Hepatocyte (in vitro differentiated cells): Measurements from ENCODE around the gene BCOR. TPM values are rescaled to one million over a fixed set of nuclear protein-coding genes. Genes with fewer than 3 reads are reported as not detected.
A peak's percentile ranks its signal among the peaks of the same experiment; 100 is the strongest.

ENCODE experiments used
- DNase-seq: peaks from one replicate; pipeline ENCODE4 v3.0.0-alpha.2; 2016; ENCODE audit warnings: low spot score
- H2AFZ ChIP-seq: fragments of 200-600 bp; sonication (generic); 2 replicates; pipeline ENCODE4 v1.6.0; 2016; ENCODE audit warnings: antibody characterized with exemption, mild to moderate bottlenecking
- H3K27ac ChIP-seq: fragments of 200-600 bp; sonication (generic); 2 replicates; pipeline ENCODE4 v1.5.1; 2016; ENCODE audit warnings: mild to moderate bottlenecking
- H3K27me3 ChIP-seq: fragments of 200-600 bp; sonication (generic); 2 replicates; pipeline ENCODE4 v1.6.1; 2016
- H3K36me3 ChIP-seq: fragments of 200-600 bp; sonication (generic); replicated peaks from 2 replicates; pipeline ENCODE4 v1.5.1; 2016; ENCODE audit warnings: low read depth; ENCODE audit not compliant: insufficient read depth
- H3K4me1 ChIP-seq: fragments of 200-600 bp; sonication (generic); 2 replicates; pipeline ENCODE4 v1.5.1; 2016; ENCODE audit warnings: mild to moderate bottlenecking, moderate library complexity; ENCODE audit not compliant: insufficient read depth
- H3K4me2 ChIP-seq: fragments of 200-600 bp; sonication (generic); 2 replicates; pipeline ENCODE4 v1.6.0; 2016
- H3K4me3 ChIP-seq: fragments of 200-600 bp; sonication (generic); 2 replicates; pipeline ENCODE4 v1.5.1; 2016; ENCODE audit warnings: mild to moderate bottlenecking
- H3K79me2 ChIP-seq: fragments of 200-600 bp; sonication (generic); 2 replicates; pipeline ENCODE4 v1.6.0; 2017; ENCODE audit warnings: mild to moderate bottlenecking
- H3K9me2 ChIP-seq: fragments of 200-600 bp; sonication (generic); replicated peaks from 2 replicates; pipeline ENCODE4 v1.6.0; 2017; ENCODE audit warnings: mild to moderate bottlenecking; ENCODE audit not compliant: insufficient read depth
- H3K9me3 ChIP-seq: fragments of 200-600 bp; sonication (generic); 2 replicates; pipeline ENCODE4 v1.5.1; 2016; ENCODE audit warnings: low read depth, mild to moderate bottlenecking
- H4K20me1 ChIP-seq: fragments of 200-600 bp; sonication (generic); 2 replicates; pipeline ENCODE4 v1.6.0; 2016; ENCODE audit warnings: mild to moderate bottlenecking; ENCODE audit not compliant: insufficient read depth, poor library complexity, severe bottlenecking
- CTCF ChIP-seq: fragments of 200-600 bp; sonication (generic); IDR thresholded peaks from 2 replicates; pipeline ENCODE4 v1.5.1; 2016; ENCODE audit warnings: antibody characterized with exemption, mild to moderate bottlenecking; ENCODE audit not compliant: poor library complexity
- EZH2 ChIP-seq: fragments of 200-600 bp; sonication (generic); IDR thresholded peaks from 2 replicates; pipeline ENCODE4 v1.6.1; 2016; ENCODE audit warnings: antibody characterized with exemption, mild to moderate bottlenecking, borderline replicate concordance
- EZH2phosphoT487 ChIP-seq: fragments of 200-600 bp; sonication (generic); IDR thresholded peaks from one replicate; pipeline ENCODE4 v1.6.1; 2018; ENCODE audit warnings: antibody characterized with exemption, mild to moderate bottlenecking, low read depth, moderate library complexity; ENCODE audit not compliant: unreplicated experiment, severe bottlenecking
- WGBS: methylation state at CpG from one replicate; pipeline ENCODE4 v1.1.6; 2016; ENCODE audit warnings: low lambda C conversion rate; ENCODE audit errors: missing lambda C conversion rate; 5-methylcytosine and 5-hydroxymethylcytosine counted together
- polyA plus RNA-seq: library from polyadenylated mRNA; unstranded; fragments of >200 nt; fragmentation: Nextera tagmentation; extraction: Ambion mirVana; gene quantifications from 2 replicates; pipeline ENCODE4 v1.2.1, GENCODE V29; 2016
- total RNA-seq: library from RNA; depleted of rRNA; stranded (reverse); fragments of >200 nt; gene quantifications from 2 replicates; pipeline ENCODE4 v1.2.3, GENCODE V29; 2014

The BCOR gene
- total and polyA plus RNA-seq, 2 experiments from 2014 or later, result 13.6 to 22.9 TPM

GRCh38 chrX:40086569-40087335 lies 11.0 kb downstream of the BCOR start:
- WGBS, result 32% methylated on average over 30 of the region's 30 CpGs
- H4K20me1 ChIP-seq, result peaks cover 56% of the 10 kb centered on the region

GRCh38 chrX:40085714-40086113 lies 12.0 kb downstream of the BCOR start:
- Histone ChIP-seq H4K20me1 (peaks cover 55% of the 10 kb centered on the region), H3K27me3 (peaks cover 30% of the 10 kb centered on the region), H3K9me3 (no peaks in the 10 kb centered on the region), H3K79me2 (peaks cover 85% of the 10 kb centered on the region), H3K4me1 (peaks cover 89% of the 10 kb centered on the region), H3K4me3 (no peak overlapping the region), H2AFZ (no peak overlapping the region), H3K9me2 (no peaks in the 10 kb centered on the region), H3K27ac (peak overlapping the region; percentile 82), H3K36me3 (no peaks in the 10 kb centered on the region), H3K4me2 (peak overlapping the region; percentile 98)
- WGBS, result 81% methylated on average over 6 of the region's 6 CpGs
- no peak for DNase-seq
- no peak for TF ChIP-seq EZH2phosphoT487
- TF ChIP-seq EZH2, result no peak
- TF ChIP-seq CTCF, result no peak

More at GRCh38 chrX:40086569-40087335, 11.0 kb downstream of the BCOR start:
- H3K9me3 ChIP-seq, result no peaks in the 10 kb centered on the region
- H2AFZ ChIP-seq, result no peak overlapping the region
- H3K27ac ChIP-seq, result peak overlapping the region; percentile 82
- peaks cover 89% of the 10 kb centered on the region for H3K79me2 ChIP-seq
- H3K4me2 ChIP-seq, result peak overlapping the region; percentile 88
- H3K9me2 ChIP-seq, result no peaks in the 10 kb centered on the region
- peaks cover 93% of the 10 kb centered on the region for H3K4me1 ChIP-seq
- DNase-seq, result peak; percentile 60
- no peaks in the 10 kb centered on the region for H3K36me3 ChIP-seq
- peaks cover 40% of the 10 kb centered on the region for H3K27me3 ChIP-seq
- TF ChIP-seq EZH2phosphoT487 (no peak), EZH2 (peak; percentile 28)
- H3K4me3 ChIP-seq, result no peak overlapping the region

- Histone ChIP-seq H3K79me2 (peaks cover 84% of the 10 kb centered on the region), H3K36me3 (no peaks in the 10 kb centered on the region), H3K9me3 (no peaks in the 10 kb centered on the region), H2AFZ (no peak overlapping the region), H3K4me2 (peak overlapping the region; percentile 98), H3K4me1 (peaks cover 89% of the 10 kb centered on the region), H4K20me1 (peaks cover 54% of the 10 kb centered on the region), H3K9me2 (no peaks in the 10 kb centered on the region), H3K27me3 (peaks cover 27% of the 10 kb centered on the region), H3K27ac (no peak overlapping the region), H3K4me3 (no peak overlapping the region)
- peak; percentile 58 for DNase-seq
- 29% methylated on average over 18 of the region's 18 CpGs for WGBS
- TF ChIP-seq CTCF (no peak), EZH2 (no peak), EZH2phosphoT487 (no peak)
Measured at GRCh38 chrX:40085102-40085551, 12.6 kb downstream of the BCOR start.

- Histone ChIP-seq H3K36me3 (no peaks in the 10 kb centered on the region), H3K79me2 (peaks cover 84% of the 10 kb centered on the region), H4K20me1 (peaks cover 52% of the 10 kb centered on the region), H3K4me1 (peaks cover 84% of the 10 kb centered on the region), H2AFZ (no peak overlapping the region), H3K9me3 (no peaks in the 10 kb centered on the region), H3K27ac (no peak overlapping the region), H3K4me3 (no peak overlapping the region), H3K9me2 (no peaks in the 10 kb centered on the region), H3K4me2 (peak overlapping the region; percentile 98), H3K27me3 (peaks cover 25% of the 10 kb centered on the region)
- DNase-seq, result no peak
- WGBS, result 22% methylated on average over 11 of the region's 11 CpGs
- TF ChIP-seq EZH2, result no peak
- no peak for TF ChIP-seq EZH2phosphoT487
- no peak for TF ChIP-seq CTCF
Measured at GRCh38 chrX:40084471-40085101, 13.2 kb downstream of the BCOR start.
